Endothelial cell of umbilical vein (primary cell): ENCODE results near the gene LMTK3. TPM values are rescaled to one million over a fixed set of nuclear protein-coding genes. Genes with fewer than 3 reads are reported as not detected.

ENCODE experiments used
- BruUV-seq: library from RNA; stranded (reverse); fragments of 400-500 nt; replicated peaks from 2 replicates; lab custom pipeline; 2021; lab: Mats Ljungman, UMichigan
- CTCF ChIA-PET: fragments of 300-600, 350-600 bp; sonication (Branson Sonifier 250); formaldehyde crosslinking; loops from one replicate; lab custom pipeline; 2021; ENCODE audit warnings: antibody characterized with exemption, inconsistent platforms; lab: Charles Lee
- POLR2A ChIA-PET: fragments of 300-600, 350-600 bp; sonication (Branson Sonifier 250); formaldehyde crosslinking; loops from one replicate; lab custom pipeline; 2021; ENCODE audit warnings: antibody characterized with exemption, inconsistent platforms; lab: Charles Lee
- DNase-seq: peaks from one replicate; pipeline ENCODE4 v3.0.0-alpha.2; 2011; ENCODE audit warnings: low read depth, low spot score
- FAIRE-seq: peaks from 2 replicates; lab custom pipeline; 2011; peaks lifted over from hg19 to GRCh38; lab: Jason Lieb, UNC
- H2AFZ ChIP-seq: 2 replicates; pipeline ENCODE4 v1.6.0; 2012; ENCODE audit warnings: low read depth, low read length, control low read depth, inconsistent platforms
- H3K27ac ChIP-seq: 2 replicates; pipeline ENCODE4 v1.5.1; 2011; ENCODE audit warnings: low read depth, mild to moderate bottlenecking, control low read depth, low read length, moderate library complexity; ENCODE audit not compliant: insufficient read depth
- H3K27me3 ChIP-seq, 2 experiments: 2 replicates each; pipeline versions ENCODE4 v1.6.0 to v1.6.1; 2011; ENCODE audit warnings: low read length in 2 of 2, mixed read lengths in 1 of 2; ENCODE audit not compliant: control insufficient read depth in 2 of 2, insufficient read depth in 2 of 2
- H3K36me3 ChIP-seq, 2 experiments: 2 replicates in 1 of 2; 3 replicates in 1 of 2; pipeline ENCODE4 v1.5.1; 2011; ENCODE audit warnings: low read length in 2 of 2, mild to moderate bottlenecking in 1 of 2, moderate library complexity in 1 of 2; ENCODE audit not compliant: control insufficient read depth in 2 of 2, insufficient read depth in 2 of 2; ENCODE audit errors: extremely low read depth in 1 of 2
- H3K4me1 ChIP-seq: 3 replicates; pipeline ENCODE4 v1.5.1; 2011; ENCODE audit warnings: mild to moderate bottlenecking, low read length; ENCODE audit not compliant: control insufficient read depth, insufficient read depth; ENCODE audit errors: extremely low read depth
- H3K4me2 ChIP-seq: 2 replicates; pipeline ENCODE4 v1.6.1; 2011; ENCODE audit warnings: low read length, control low read depth, mixed read lengths; ENCODE audit not compliant: insufficient read depth
- H3K4me3 ChIP-seq, 3 experiments: fragments of 200-600 bp in 1 of 3; sonication (generic), shearing (Covaris generic) in 1 of 3; replicated peaks in 1 of 3; 2 replicates each; pipeline ENCODE4 v1.5.1; 2011 to 2016; ENCODE audit warnings: control low read depth in 3 of 3, low read length in 3 of 3, mild to moderate bottlenecking in 2 of 3, inconsistent platforms in 1 of 3, low read depth in 1 of 3, moderate library complexity in 1 of 3; ENCODE audit not compliant: insufficient read depth in 1 of 3
- H3K79me2 ChIP-seq: 2 replicates; pipeline ENCODE4 v1.6.0; 2012; ENCODE audit warnings: low read length, inconsistent platforms; ENCODE audit not compliant: control insufficient read depth, insufficient read depth
- H3K9ac ChIP-seq: replicated peaks from 2 replicates; pipeline ENCODE3; 2011; ENCODE audit warnings: low read length, control low read depth; ENCODE audit not compliant: insufficient read depth; ENCODE audit errors: extremely low read depth
- H3K9me1 ChIP-seq: replicated peaks from 3 replicates; pipeline ENCODE4 v1.6.0; 2011; ENCODE audit warnings: mild to moderate bottlenecking, low read length; ENCODE audit not compliant: control insufficient read depth, insufficient read depth; ENCODE audit errors: extremely low read depth
- H3K9me3 ChIP-seq: replicated peaks from 2 replicates; pipeline ENCODE4 v1.5.1; 2012; ENCODE audit warnings: low read length, inconsistent platforms; ENCODE audit not compliant: control insufficient read depth, insufficient read depth
- H4K20me1 ChIP-seq: replicated peaks from 2 replicates; pipeline ENCODE3; 2011; ENCODE audit warnings: mild to moderate bottlenecking, low read length; ENCODE audit not compliant: control insufficient read depth, insufficient read depth; ENCODE audit errors: extremely low read depth
- FOS ChIP-seq: IDR thresholded peaks from 2 replicates; pipeline ENCODE4 v1.6.1; 2011; ENCODE audit warnings: mild to moderate bottlenecking, low read length, moderate library complexity, borderline replicate concordance; ENCODE audit not compliant: insufficient read depth
- GATA2 ChIP-seq: IDR thresholded peaks from 2 replicates; pipeline ENCODE4 v1.7.0; 2011; ENCODE audit warnings: low read depth, mild to moderate bottlenecking, moderate library complexity, mixed read lengths, low read length; ENCODE audit not compliant: insufficient read length, insufficient read depth
- POLR2A ChIP-seq: IDR thresholded peaks from 2 replicates; pipeline ENCODE4 v1.6.1; 2012; ENCODE audit warnings: low read depth, mild to moderate bottlenecking, control low read depth, low read length
- POLR2AphosphoS5 ChIP-seq: IDR thresholded peaks from 2 replicates; pipeline ENCODE4 v1.6.1; 2012; ENCODE audit warnings: low read depth, mild to moderate bottlenecking, control low read depth, low read length, moderate library complexity; ENCODE audit not compliant: insufficient read depth
- dilution Hi-C: fragments of 300-500 bp; cut with MboI; formaldehyde crosslinking; loops from one replicate; pipeline ENCODE4 v1.15.0; 2019; ENCODE audit warnings: low sequenced_read_pairs; ENCODE audit not compliant: extremely low pct_ligation_motif_present
- intact Hi-C: fragments of 100-400 bp; cut with micrococcal nuclease; formaldehyde crosslinking; loops from one replicate; pipeline ENCODE4 v1.10.0; 2022
- polyA plus RNA-seq, 4 experiments: library from polyadenylated mRNA; depleted of rRNA in 3 of 4; stranded (reverse) in 3 of 4; unstranded in 1 of 4; fragments of >200 nt; gene quantifications; 2 replicates each; pipeline versions ENCODE4 v1.2.1 to v1.2.3, GENCODE V29; 2011 to 2012; ENCODE audit warnings: missing spikeins in 1 of 4
- total RNA-seq: library from RNA; stranded (reverse); gene quantifications from 2 replicates; pipeline ENCODE4 v1.2.3, GENCODE V29; 2021
- TF ChIP-seq, protein P1 (sequence below), 2 donors: IDR thresholded peaks; 1 replicate in 1 of 2; 2 replicates in 1 of 2; pipeline ENCODE4 v1.5.1; 2011; ENCODE audit warnings: low read length in 2 of 2, mild to moderate bottlenecking in 2 of 2, moderate library complexity in 2 of 2, control low read depth in 1 of 2, inconsistent platforms in 1 of 2, low read depth in 1 of 2; ENCODE audit not compliant: insufficient read depth in 1 of 2; ENCODE audit errors: extremely low read depth in 1 of 2

The LMTK3 gene
- total and polyA plus RNA-seq, 2 donors (not counting 3 experiments of a cell fraction or from before 2014, with no cell fraction given) = 0.11 to 0.14 TPM

DNA sequence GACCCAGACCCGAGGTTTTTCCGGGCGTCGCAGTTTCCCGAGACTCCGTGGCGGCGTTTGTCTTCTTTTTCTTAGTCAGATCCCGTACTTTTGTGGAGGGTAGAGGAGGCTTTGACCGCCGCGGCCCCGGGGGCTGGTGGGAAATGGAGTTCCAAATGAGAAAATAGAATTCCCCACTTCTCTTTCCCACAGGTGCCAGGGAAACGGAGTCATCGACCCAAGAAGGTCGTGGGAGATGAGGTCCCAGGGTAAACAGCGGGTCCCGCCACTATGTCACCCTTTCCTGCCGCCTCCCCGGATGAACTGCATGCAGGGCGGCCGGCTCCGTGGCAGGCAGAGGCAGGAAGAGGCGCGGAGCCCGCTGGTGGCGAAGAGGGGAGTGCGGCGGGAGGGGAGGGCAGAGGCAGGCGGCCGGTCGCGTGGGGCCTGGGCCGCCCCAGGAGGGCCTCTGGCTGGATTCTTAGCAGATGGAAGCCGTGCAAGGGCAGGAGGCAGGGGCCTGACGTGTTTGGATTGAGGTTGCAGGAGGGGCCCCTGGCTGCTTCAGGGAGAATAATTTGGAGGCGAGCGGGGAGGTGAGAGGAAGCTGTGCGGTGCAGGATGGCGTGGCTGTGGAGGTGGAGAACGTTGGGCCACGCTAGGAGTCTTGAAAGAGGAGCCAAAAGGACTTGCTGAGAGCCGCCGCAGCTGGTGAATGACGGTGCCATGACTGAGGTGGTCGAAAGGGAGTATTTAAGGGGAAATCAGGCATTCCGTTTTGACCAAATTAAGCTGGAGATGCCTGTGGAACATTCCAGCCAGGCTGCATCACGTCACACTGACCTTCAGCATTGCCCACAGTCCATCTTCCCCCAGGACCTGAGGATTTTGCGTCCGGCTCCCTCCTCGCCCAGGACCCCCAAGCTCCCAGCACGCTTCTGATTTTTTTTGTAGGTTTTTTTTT, 30.8 kb downstream of the LMTK3 start:
- H3K4me2 ChIP-seq = peak overlapping the region; percentile 69
- no TSS peak for BruUV-seq
- H3K9ac ChIP-seq = peak overlapping the region; percentile 74
- no peak overlapping the region for H2AFZ ChIP-seq
- CTCF ChIA-PET = interaction anchor here (1.2 to 2.1 kb wide), 6 partner anchors 9 to 103 kb away, joined by 4 to 9 read pairs (median 5); no protein-coding TSS in a partner anchor
- no peaks in the 10 kb centered on the region for H4K20me1 ChIP-seq
- no peaks in the 10 kb centered on the region for H3K9me1 ChIP-seq
- peaks cover under 1 to 24% of the 10 kb centered on the region in 2 experiments for H3K36me3 ChIP-seq
- peak; percentile 16 for TF ChIP-seq POLR2AphosphoS5
- peak; percentile 11 for TF ChIP-seq POLR2A
- TF ChIP-seq, protein P1, sequence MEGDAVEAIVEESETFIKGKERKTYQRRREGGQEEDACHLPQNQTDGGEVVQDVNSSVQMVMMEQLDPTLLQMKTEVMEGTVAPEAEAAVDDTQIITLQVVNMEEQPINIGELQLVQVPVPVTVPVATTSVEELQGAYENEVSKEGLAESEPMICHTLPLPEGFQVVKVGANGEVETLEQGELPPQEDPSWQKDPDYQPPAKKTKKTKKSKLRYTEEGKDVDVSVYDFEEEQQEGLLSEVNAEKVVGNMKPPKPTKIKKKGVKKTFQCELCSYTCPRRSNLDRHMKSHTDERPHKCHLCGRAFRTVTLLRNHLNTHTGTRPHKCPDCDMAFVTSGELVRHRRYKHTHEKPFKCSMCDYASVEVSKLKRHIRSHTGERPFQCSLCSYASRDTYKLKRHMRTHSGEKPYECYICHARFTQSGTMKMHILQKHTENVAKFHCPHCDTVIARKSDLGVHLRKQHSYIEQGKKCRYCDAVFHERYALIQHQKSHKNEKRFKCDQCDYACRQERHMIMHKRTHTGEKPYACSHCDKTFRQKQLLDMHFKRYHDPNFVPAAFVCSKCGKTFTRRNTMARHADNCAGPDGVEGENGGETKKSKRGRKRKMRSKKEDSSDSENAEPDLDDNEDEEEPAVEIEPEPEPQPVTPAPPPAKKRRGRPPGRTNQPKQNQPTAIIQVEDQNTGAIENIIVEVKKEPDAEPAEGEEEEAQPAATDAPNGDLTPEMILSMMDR (IDR thresholded peaks at IDR 0.05; ENCODE audit: extremely low read depth in 1 of 2, insufficient read depth in 1 of 2, low read depth in 1 of 2, low read length in 2 of 2) = peak in 1 of 2 donors; percentile 5
- no peak for TF ChIP-seq GATA2
- TF ChIP-seq FOS = no peak
- peak; percentile 52 for DNase-seq
- POLR2A ChIA-PET = interaction anchor here (1.0 kb wide), 1 partner anchor 11 kb away, joined by 3 read pairs; no protein-coding TSS in a partner anchor
- peak; percentile 84 for FAIRE-seq
- peaks cover 23% of the 10 kb centered on the region for H3K4me1 ChIP-seq
- H3K27ac ChIP-seq = peak overlapping the region; percentile 65
- no peaks in the 10 kb centered on the region for H3K9me3 ChIP-seq
- dilution Hi-C loops (no loop called here), intact Hi-C loops (loop anchor here (5.0 kb wide), 1 partner anchor 84 kb away; no protein-coding TSS in a partner anchor)
- no peaks in the 10 kb centered on the region for H3K79me2 ChIP-seq
- H3K4me3 ChIP-seq = peak overlapping the region; percentile 27 to 36 (median 28)
- H3K27me3 ChIP-seq = no peaks in the 10 kb centered on the region
